K562 (cell line): Measurements from ENCODE around the gene GFRA1. TPM values are rescaled to one million over a fixed set of nuclear protein-coding genes. Genes with fewer than 3 reads are reported as not detected.

Experiments
- ATAC-seq: fragments of 200-7000 bp; cut with Tn5 transposase; 3 replicates; pipeline ENCODE4 v1.9.1; 2020; ENCODE audit warnings: moderate library complexity
- BruUV-seq: library from RNA; stranded (reverse); fragments of 400-500 nt; replicated peaks from 2 replicates; lab custom pipeline; 2021; lab: Mats Ljungman, UMichigan
- CTCF ChIA-PET: fragments of 300-600 bp; formaldehyde crosslinking; extraction: SDS; loops from one replicate; lab custom pipeline; 2021; ENCODE audit warnings: low intra/inter-chr PET ratio; lab: Yijun Ruan, JAX
- POLR2A ChIA-PET: fragments of 300-600, 350-650 bp; sonication (Branson Sonifier 250); formaldehyde crosslinking; extraction: SDS; loops from one replicate; lab custom pipeline; 2021; ENCODE audit warnings: antibody characterized with exemption, inconsistent platforms; lab: Yijun Ruan, JAX
- DNase-seq, 4 experiments: peaks; one replicate each; pipeline versions ENCODE4 v3.0.0 to v3.0.0-alpha.2; 2011 to 2018; ENCODE audit warnings: low spot score in 3 of 4, mixed read lengths in 3 of 4; ENCODE audit errors: extremely low read depth in 1 of 4
- FAIRE-seq: peaks from 2 replicates; lab custom pipeline; 2011; peaks lifted over from hg19 to GRCh38; lab: Jason Lieb, UNC
- H2AFZ ChIP-seq: 2 replicates; pipeline ENCODE4 v1.6.0; 2011; ENCODE audit warnings: low read depth, low read length, control low read depth, inconsistent platforms
- H3K27ac ChIP-seq: fragments of 200-600 bp; 3 replicates; pipeline ENCODE4 v1.8.0; 2011; ENCODE audit warnings: low read depth, mild to moderate bottlenecking, control low read depth, inconsistent platforms, low read length, moderate library complexity, mixed read lengths; ENCODE audit errors: extremely low read depth
- H3K27me3 ChIP-seq, 2 experiments: fragments of 300-600 bp in 1 of 2; 2 replicates in 1 of 2; 3 replicates in 1 of 2; pipeline versions ENCODE4 v1.6.0 to v1.8.0; 2011; ENCODE audit warnings: inconsistent platforms in 2 of 2, low read length in 2 of 2, mild to moderate bottlenecking in 1 of 2, mixed read lengths in 1 of 2, moderate library complexity in 1 of 2; ENCODE audit not compliant: control insufficient read depth in 2 of 2, insufficient read depth in 2 of 2
- H3K36me3 ChIP-seq: fragments of 300-600 bp; 3 replicates; pipeline ENCODE4 v1.8.0; 2011; ENCODE audit warnings: mild to moderate bottlenecking, low read length, inconsistent platforms; ENCODE audit not compliant: control insufficient read depth, insufficient read depth
- H3K4me1 ChIP-seq, 2 experiments: fragments of 200-600 bp in 1 of 2; replicated peaks in 1 of 2; 2 replicates in 1 of 2; 3 replicates in 1 of 2; pipeline versions ENCODE4 v1.5.1 to v1.8.0; 2011; ENCODE audit warnings: inconsistent platforms in 2 of 2, low read length in 2 of 2, mild to moderate bottlenecking in 1 of 2, mixed read lengths in 1 of 2, moderate library complexity in 1 of 2; ENCODE audit not compliant: control insufficient read depth in 2 of 2, insufficient read depth in 2 of 2
- H3K4me2 ChIP-seq: 2 replicates; pipeline ENCODE4 v1.6.1; 2011; ENCODE audit warnings: low read length, control low read depth, inconsistent platforms, mixed read lengths; ENCODE audit not compliant: insufficient read depth
- H3K4me3 ChIP-seq: fragments of 200-600 bp; sonication (generic), shearing (Covaris generic); 2 replicates; pipeline ENCODE4 v1.5.1; 2016; ENCODE audit warnings: control low read depth, inconsistent platforms
- H3K79me2 ChIP-seq: fragments of 200-600 bp; 3 replicates; pipeline ENCODE4 v1.8.0; 2011; ENCODE audit warnings: low read length, inconsistent platforms; ENCODE audit not compliant: control insufficient read depth, insufficient read depth
- H3K9ac ChIP-seq, 2 experiments: 2 replicates each; pipeline versions ENCODE4 v1.6.0 to v1.6.1; 2011; ENCODE audit warnings: low read depth in 2 of 2, low read length in 2 of 2, control low read depth in 1 of 2, inconsistent platforms in 1 of 2, mild to moderate bottlenecking in 1 of 2, mixed read lengths in 1 of 2; ENCODE audit not compliant: insufficient read depth in 1 of 2
- H3K9me1 ChIP-seq: one replicate; pipeline ENCODE4 v1.6.0; 2011; ENCODE audit warnings: inconsistent platforms, mild to moderate bottlenecking, low read length, moderate library complexity; ENCODE audit not compliant: control insufficient read depth, insufficient read depth
- H3K9me3 ChIP-seq: replicated peaks from 2 replicates; pipeline ENCODE4 v1.5.1; 2011; ENCODE audit warnings: low read depth, low read length, inconsistent platforms; ENCODE audit not compliant: control insufficient read depth, insufficient read depth
- H4K20me1 ChIP-seq: replicated peaks from 2 replicates; pipeline ENCODE4 v1.6.1; 2011; ENCODE audit warnings: low read length, inconsistent platforms, mixed read lengths; ENCODE audit not compliant: control insufficient read depth, insufficient read depth
- ASH1L ChIP-seq: fragments of 450-650 bp; IDR thresholded peaks from 2 replicates; pipeline ENCODE4 v1.6.1; 2018; ENCODE audit warnings: borderline replicate concordance, mild to moderate bottlenecking, low read depth; ENCODE audit not compliant: partially characterized antibody
- NFXL1 ChIP-seq: fragments of 450-650 bp; formaldehyde crosslinking; IDR thresholded peaks from 2 replicates; pipeline ENCODE4 v1.4.0; 2021; ENCODE audit warnings: mild to moderate bottlenecking
- SIN3B ChIP-seq: fragments of 450-650 bp; IDR thresholded peaks from 2 replicates; pipeline ENCODE4 v1.6.1; 2017; ENCODE audit warnings: low read depth, mild to moderate bottlenecking, moderate library complexity
- ZNF212 ChIP-seq: fragments of 450-650 bp; formaldehyde crosslinking; IDR thresholded peaks from 2 replicates; pipeline ENCODE4 v1.4.0; 2020; ENCODE audit warnings: mild to moderate bottlenecking
- WGBS: fragments of 100-300 bp; shearing (Covaris generic); methylation state at CpG from one replicate; pipeline ENCODE4 v1.1.6; 2016; ENCODE audit warnings: low coverage, mixed read lengths; ENCODE audit not compliant: insufficient coverage; ENCODE audit errors: missing lambda C conversion rate; 5-methylcytosine and 5-hydroxymethylcytosine counted together
- in situ Hi-C: fragments of 300-500 bp; cut with MboI; formaldehyde crosslinking; loops from 4 replicates; pipeline ENCODE4 v1.15.0; 2018; ENCODE audit warnings: inconsistent platforms, mixed read lengths
- intact Hi-C: fragments of 100-400 bp; cut with micrococcal nuclease; formaldehyde crosslinking; loops from 2 replicates; pipeline ENCODE4 v1.14.2; 2022
- polyA plus RNA-seq, 8 experiments: library from polyadenylated mRNA; depleted of rRNA in 4 of 8; stranded (reverse) in 5 of 8; unstranded in 3 of 8; fragments of >200 nt; fragmentation: Nextera tagmentation in 2 of 8; fragmentation: Illumina TruSeq in 1 of 8; extraction: Ambion mirVana in 2 of 8; extraction: Trizol in 1 of 8; gene quantifications; 2 replicates each; pipeline versions ENCODE4 v1.2.1 to v1.2.3, GENCODE V29; 2011 to 2014; ENCODE audit warnings: inconsistent platforms in 1 of 8, missing spikeins in 1 of 8
- total RNA-seq, 7 experiments: library from RNA; depleted of rRNA in 6 of 7; stranded (reverse); fragments of >200 nt in 6 of 7; fragmentation: Illumina TruSeq in 2 of 7; extraction: Trizol in 2 of 7; gene quantifications; 2 replicates each; pipeline versions ENCODE4 v1.2.1 to v1.2.3, GENCODE V29; 2011 to 2021; ENCODE audit warnings: low replicate concordance in 1 of 7
- TF ChIP-seq, protein P1 (sequence below): IDR thresholded peaks from 3 replicates; pipeline ENCODE4 v1.6.1; 2011; ENCODE audit warnings: borderline replicate concordance, mild to moderate bottlenecking; ENCODE audit not compliant: insufficient read length, insufficient read depth
- TF ChIP-seq, protein P2 (sequence below): fragments of 450-650 bp; formaldehyde crosslinking; IDR thresholded peaks from 2 replicates; pipeline ENCODE4 v1.4.0; 2022; ENCODE audit warnings: missing genetic modification characterization

GFRA1 gene
- total and polyA plus RNA-seq, 9 of the 15 experiments (the other 6 are each of a cell fraction or from before 2014, with no cell fraction given): 0.04 TPM; not detected in 8

GRCh38 chr10:116256752-116257259, 16.2 kb downstream of the GFRA1 start:
- no peak overlapping the region for H3K4me2 ChIP-seq
- H3K4me3 ChIP-seq: no peak overlapping the region
- TF ChIP-seq NFXL1 (CRISPR knock-in tag) (no peak), ZNF212 (CRISPR knock-in tag) (no peak), ASH1L (no peak), SIN3B (no peak)
- TF ChIP-seq, protein P1, sequence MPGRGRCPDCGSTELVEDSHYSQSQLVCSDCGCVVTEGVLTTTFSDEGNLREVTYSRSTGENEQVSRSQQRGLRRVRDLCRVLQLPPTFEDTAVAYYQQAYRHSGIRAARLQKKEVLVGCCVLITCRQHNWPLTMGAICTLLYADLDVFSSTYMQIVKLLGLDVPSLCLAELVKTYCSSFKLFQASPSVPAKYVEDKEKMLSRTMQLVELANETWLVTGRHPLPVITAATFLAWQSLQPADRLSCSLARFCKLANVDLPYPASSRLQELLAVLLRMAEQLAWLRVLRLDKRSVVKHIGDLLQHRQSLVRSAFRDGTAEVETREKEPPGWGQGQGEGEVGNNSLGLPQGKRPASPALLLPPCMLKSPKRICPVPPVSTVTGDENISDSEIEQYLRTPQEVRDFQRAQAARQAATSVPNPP: no peak
- TF ChIP-seq, protein P2, sequence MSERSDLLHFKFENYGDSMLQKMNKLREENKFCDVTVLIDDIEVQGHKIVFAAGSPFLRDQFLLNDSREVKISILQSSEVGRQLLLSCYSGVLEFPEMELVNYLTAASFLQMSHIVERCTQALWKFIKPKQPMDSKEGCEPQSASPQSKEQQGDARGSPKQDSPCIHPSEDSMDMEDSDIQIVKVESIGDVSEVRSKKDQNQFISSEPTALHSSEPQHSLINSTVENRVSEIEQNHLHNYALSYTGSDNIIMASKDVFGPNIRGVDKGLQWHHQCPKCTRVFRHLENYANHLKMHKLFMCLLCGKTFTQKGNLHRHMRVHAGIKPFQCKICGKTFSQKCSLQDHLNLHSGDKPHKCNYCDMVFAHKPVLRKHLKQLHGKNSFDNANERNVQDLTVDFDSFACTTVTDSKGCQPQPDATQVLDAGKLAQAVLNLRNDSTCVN: no peak
- 0% methylated on average over 4 of the region's 5 CpGs for WGBS
- no peak overlapping the region for H3K9ac ChIP-seq
- ChIA-PET CTCF (no interaction called here), POLR2A (no interaction called here)
- no peak for ATAC-seq
- BruUV-seq: no TSS peak
- intact Hi-C loops: no loop called here
- H3K79me2 ChIP-seq: no peaks in the 10 kb centered on the region
- no peaks in the 10 kb centered on the region for H3K9me3 ChIP-seq
- H3K9me1 ChIP-seq: no peaks in the 10 kb centered on the region
- H3K27me3 ChIP-seq: no peaks in the 10 kb centered on the region
- no peak overlapping the region for H3K27ac ChIP-seq
- H4K20me1 ChIP-seq: no peaks in the 10 kb centered on the region
- H2AFZ ChIP-seq: no peak overlapping the region
- DNase-seq: no peak
- no peaks in the 10 kb centered on the region for H3K4me1 ChIP-seq
- in situ Hi-C loops: no loop called here
- no peaks in the 10 kb centered on the region for H3K36me3 ChIP-seq
- no peak for FAIRE-seq
